Fibroblast of lung (primary cell): ENCODE results near the gene SALL3.

Experiments used
- EZH2 ChIP-seq: IDR thresholded peaks from 2 replicates; pipeline ENCODE4 v1.5.1; 2012; ENCODE audit warnings: low read length, control low read depth, mild to moderate bottlenecking; ENCODE audit errors: missing control alignments
- TF ChIP-seq, protein P1 (sequence below), 2 donors: IDR thresholded peaks in 1 of 2; conservative IDR thresholded peaks in 1 of 2; 1 replicate in 1 of 2; 2 replicates in 1 of 2; pipeline ENCODE4 v1.5.1; 2011 to 2012; ENCODE audit warnings: low read length in 2 of 2, control low read depth in 1 of 2, inconsistent platforms in 1 of 2, low read depth in 1 of 2, mild to moderate bottlenecking in 1 of 2

DNA sequence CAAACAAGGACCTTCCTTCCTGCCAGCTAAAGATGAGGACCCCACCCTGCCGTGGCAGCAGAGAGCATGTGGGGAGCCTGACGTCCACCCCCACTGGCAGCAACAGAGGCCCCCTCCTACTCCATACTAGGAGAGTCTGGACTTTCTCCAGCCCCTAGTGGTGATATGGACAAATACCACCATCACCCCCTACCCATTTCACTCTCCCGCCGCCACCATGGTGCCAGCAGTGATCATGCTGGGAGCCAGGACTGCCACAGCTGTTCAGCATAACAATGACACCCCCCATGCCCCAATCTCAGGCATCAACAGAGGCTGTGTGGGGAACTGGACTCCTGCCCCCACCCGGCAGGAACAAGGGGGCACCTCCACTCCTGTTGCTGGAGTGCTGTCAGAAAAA is 46.9 kb downstream of the SALL3 start:
- TF ChIP-seq, protein P1, sequence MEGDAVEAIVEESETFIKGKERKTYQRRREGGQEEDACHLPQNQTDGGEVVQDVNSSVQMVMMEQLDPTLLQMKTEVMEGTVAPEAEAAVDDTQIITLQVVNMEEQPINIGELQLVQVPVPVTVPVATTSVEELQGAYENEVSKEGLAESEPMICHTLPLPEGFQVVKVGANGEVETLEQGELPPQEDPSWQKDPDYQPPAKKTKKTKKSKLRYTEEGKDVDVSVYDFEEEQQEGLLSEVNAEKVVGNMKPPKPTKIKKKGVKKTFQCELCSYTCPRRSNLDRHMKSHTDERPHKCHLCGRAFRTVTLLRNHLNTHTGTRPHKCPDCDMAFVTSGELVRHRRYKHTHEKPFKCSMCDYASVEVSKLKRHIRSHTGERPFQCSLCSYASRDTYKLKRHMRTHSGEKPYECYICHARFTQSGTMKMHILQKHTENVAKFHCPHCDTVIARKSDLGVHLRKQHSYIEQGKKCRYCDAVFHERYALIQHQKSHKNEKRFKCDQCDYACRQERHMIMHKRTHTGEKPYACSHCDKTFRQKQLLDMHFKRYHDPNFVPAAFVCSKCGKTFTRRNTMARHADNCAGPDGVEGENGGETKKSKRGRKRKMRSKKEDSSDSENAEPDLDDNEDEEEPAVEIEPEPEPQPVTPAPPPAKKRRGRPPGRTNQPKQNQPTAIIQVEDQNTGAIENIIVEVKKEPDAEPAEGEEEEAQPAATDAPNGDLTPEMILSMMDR (conservative IDR thresholded peaks at IDR 0.05 in 1 of 2, IDR thresholded peaks at IDR 0.05 in 1 of 2; ENCODE audit: low read depth in 1 of 2, low read length in 2 of 2) = no peak
- TF ChIP-seq EZH2 = no peak
